ENCODE results near the gene TMEM50B. TPM values are rescaled to one million over a fixed set of nuclear protein-coding genes. Genes with fewer than 3 reads are reported as not detected.
"Not testable (repeated sequence)": the region's sequence is repeated elsewhere in the genome, so short reads cannot be mapped to it uniquely, and the experiment has no call there.

Gene TMEM50B
- total RNA-seq, 4 donors from 2014 or later: 36.4 to 48.7 (median 38.2) TPM

- H3K4me3 ChIP-seq (ENCODE audit: low read depth, poor library complexity, severe bottlenecking): no peak overlapping the region
- no peak for DNase-seq (ENCODE audit: low spot score in 2 of 2)
- intact Hi-C loops (cut with DNase I; ENCODE audit: low total_unique reads): no loop called here
- WGBS, 2 donors: 90 to 93% methylated on average over 14 of the region's 14 CpGs
- TF ChIP-seq POLR2A (IDR thresholded peaks at IDR 0.05) (no peak), CTCF (IDR thresholded peaks at IDR 0.05) (no peak)
Observed at GRCh38 chr21:33414068-33414467, 65.7 kb downstream of the TMEM50B start.

GRCh38 chr21:33412832-33413519 lies 66.8 kb downstream of the TMEM50B start:
- TF ChIP-seq CTCF (IDR thresholded peaks at IDR 0.05): no peak
- no peak for TF ChIP-seq POLR2A (IDR thresholded peaks at IDR 0.05)
- no peak for DNase-seq (ENCODE audit: low spot score in 2 of 2)
- intact Hi-C loops (cut with DNase I; ENCODE audit: low total_unique reads): no loop called here
- 53 to 63% methylated on average over 9 of the region's 9 CpGs for whole genome bisulfite sequencing, 2 donors
- no peak overlapping the region for H3K4me3 ChIP-seq (ENCODE audit: low read depth, poor library complexity, severe bottlenecking)

GRCh38 chr21:33412439-33412831 lies 67.3 kb downstream of the TMEM50B start:
- not testable (repeated sequence) for DNase-seq (ENCODE audit: low spot score in 2 of 2)

GRCh38 chr21:33411949-33412430 lies 67.8 kb downstream of the TMEM50B start:
- H3K4me3 ChIP-seq (ENCODE audit: low read depth, poor library complexity, severe bottlenecking): no peak overlapping the region
- intact Hi-C loops (cut with DNase I; ENCODE audit: low total_unique reads): no loop called here
- DNase-seq (ENCODE audit: low spot score in 2 of 2): no peak
- TF ChIP-seq CTCF (IDR thresholded peaks at IDR 0.05) (no peak), POLR2A (IDR thresholded peaks at IDR 0.05) (no peak)
- 66 to 73% methylated on average over 8 of the region's 8 CpGs for WGBS, 2 donors

More at GRCh38 chr21:33412439-33412831, 67.3 kb downstream of the TMEM50B start:
- intact Hi-C loops (cut with DNase I; ENCODE audit: low total_unique reads); H3K4me3 ChIP-seq (ENCODE audit: low read depth, poor library complexity, severe bottlenecking): not testable (repeated sequence)
- 87 to 90% methylated on average over 12 of the region's 12 CpGs for WGBS, 2 donors

GRCh38 chr21:33406493-33406892 lies 73.3 kb downstream of the TMEM50B start:
- H3K4me3 ChIP-seq (ENCODE audit: low read depth, poor library complexity, severe bottlenecking): no peak overlapping the region
- intact Hi-C loops (cut with DNase I; ENCODE audit: low total_unique reads): no loop called here
- DNase-seq (ENCODE audit: low spot score in 2 of 2): no peak
- no peak for TF ChIP-seq POLR2A (IDR thresholded peaks at IDR 0.05)
- TF ChIP-seq CTCF (IDR thresholded peaks at IDR 0.05): no peak
- WGBS, 2 donors: 44 to 46% methylated on average over 5 of the region's 5 CpGs

- TF ChIP-seq POLR2A (IDR thresholded peaks at IDR 0.05) (no peak), CTCF (IDR thresholded peaks at IDR 0.05) (no peak)
- peak overlapping the region; percentile 87 for H3K4me3 ChIP-seq (ENCODE audit: low read depth, poor library complexity, severe bottlenecking)
- DNase-seq (ENCODE audit: low spot score in 2 of 2): peak; percentile 50 to 91
- intact Hi-C loops (cut with DNase I; ENCODE audit: low total_unique reads): no loop called here
- 1 to 3% methylated on average over 15 to 35 of the region's 47 CpGs for WGBS, 2 donors
Observed at GRCh38 chr21:33403786-33404585, 75.8 kb downstream of the TMEM50B start.
